HUES48 (cell line): ENCODE measurements around the gene SUMF2.
"Not testable (repeated sequence)": the region's sequence is repeated elsewhere in the genome, so short reads cannot be mapped to it uniquely, and the experiment has no call there.

ENCODE experiments used
- H3K27ac ChIP-seq: one replicate; pipeline ENCODE4 v1.7.0; 2013; ENCODE audit warnings: low read depth, low read length, inconsistent platforms
- H3K27me3 ChIP-seq: 2 replicates; pipeline ENCODE4 v1.6.1; 2013; ENCODE audit warnings: mild to moderate bottlenecking, low read length; ENCODE audit not compliant: control insufficient read depth, insufficient read depth
- H3K36me3 ChIP-seq: 2 replicates; pipeline ENCODE4 v1.6.1; 2013; ENCODE audit warnings: low read length; ENCODE audit not compliant: control insufficient read depth, insufficient read depth
- H3K4me1 ChIP-seq: 2 replicates; pipeline ENCODE4 v1.6.1; 2013; ENCODE audit warnings: mild to moderate bottlenecking, low read length; ENCODE audit not compliant: control insufficient read depth, insufficient read depth
- H3K4me3 ChIP-seq: 2 replicates; pipeline ENCODE4 v1.5.1; 2013; ENCODE audit warnings: mild to moderate bottlenecking, low read depth, low read length
- H3K9ac ChIP-seq: 2 replicates; pipeline ENCODE4 v1.6.1; 2013; ENCODE audit warnings: mild to moderate bottlenecking, low read depth, low read length, moderate library complexity
- H3K9me3 ChIP-seq: 2 replicates; pipeline ENCODE4 v1.6.1; 2013; ENCODE audit warnings: low read length; ENCODE audit not compliant: control insufficient read depth, insufficient read depth

The SUMF2 gene

GRCh38 chr7:56045758-56046157 lies 18.3 kb upstream of the SUMF2 start:
- not testable (repeated sequence) for H3K4me1 ChIP-seq, H3K9me3 ChIP-seq

GRCh38 chr7:56046721-56047445 lies 17.2 kb upstream of the SUMF2 start:
- Histone ChIP-seq H3K27ac (peak overlapping the region; percentile 7), H3K36me3 (peaks cover 10% of the 10 kb centered on the region; the same call in 1 of the 2 replicates)

More at GRCh38 chr7:56045758-56046157, 18.3 kb upstream of the SUMF2 start:
- not testable (repeated sequence) for H3K4me3 ChIP-seq, H3K27ac ChIP-seq, H3K27me3 ChIP-seq, H3K9ac ChIP-seq
- H3K36me3 ChIP-seq, result peaks cover 12% of the 10 kb centered on the region

GRCh38 chr7:56047446-56048116 lies 16.5 kb upstream of the SUMF2 start:
- H3K27me3 ChIP-seq, H3K4me1 ChIP-seq, H3K9me3 ChIP-seq, H3K9ac ChIP-seq, H3K36me3 ChIP-seq, H3K4me3 ChIP-seq: not testable (repeated sequence)
- H3K27ac ChIP-seq, result peak overlapping the region; percentile 7

More at GRCh38 chr7:56046721-56047445, 17.2 kb upstream of the SUMF2 start:
- Histone ChIP-seq H3K4me3 (no peak overlapping the region), H3K27me3 (no peaks in the 10 kb centered on the region), H3K9me3 (no peaks in the 10 kb centered on the region), H3K4me1 (0 out of 2 replicates have a peak, but pooled peaks cover 2% of the 10 kb centered on the region), H3K9ac (no peak overlapping the region)

- no peak overlapping the region for H3K4me3 ChIP-seq
- no peak overlapping the region for H3K27ac ChIP-seq
- no peaks in the 10 kb centered on the region for H3K9me3 ChIP-seq
- peaks cover 8% of the 10 kb centered on the region; the same call in 1 of the 2 replicates for H3K4me1 ChIP-seq
- H3K9ac ChIP-seq, result no peak overlapping the region
- peaks cover 10% of the 10 kb centered on the region for H3K36me3 ChIP-seq
- no peaks in the 10 kb centered on the region for H3K27me3 ChIP-seq
These were observed 15.8 kb upstream of the SUMF2 start for GRCh38 chr7:56048245-56048644.

- H3K27ac ChIP-seq, H3K27me3 ChIP-seq, H3K9ac ChIP-seq, H3K4me3 ChIP-seq, H3K9me3 ChIP-seq: not testable (repeated sequence)
- Histone ChIP-seq H3K4me1 (peaks cover 10% of the 10 kb centered on the region; the same call in 1 of the 2 replicates), H3K36me3 (peaks cover 15% of the 10 kb centered on the region)
These were observed 15.3 kb upstream of the SUMF2 start for GRCh38 chr7:56048763-56049162.

GRCh38 chr7:56051053-56051338 lies 13.1 kb upstream of the SUMF2 start:
- H3K4me3 ChIP-seq, result peak overlapping the region; percentile 90
- peak overlapping the region; percentile 99 for H3K9ac ChIP-seq
- peaks cover 10% of the 10 kb centered on the region; the same call in 1 of the 2 replicates for H3K4me1 ChIP-seq
- no peaks in the 10 kb centered on the region for H3K9me3 ChIP-seq
- H3K27ac ChIP-seq, result peak overlapping the region; percentile 93
- H3K36me3 ChIP-seq, result peaks cover 33% of the 10 kb centered on the region
- H3K27me3 ChIP-seq, result no peaks in the 10 kb centered on the region

- Histone ChIP-seq H3K4me1 (peaks cover 10% of the 10 kb centered on the region; the same call in 1 of the 2 replicates), H3K27ac (peak within 1 kb of the TSS; percentile 95), H3K36me3 (peaks cover 39% of the 10 kb centered on the region), H3K9me3 (no peaks in the 10 kb centered on the region), H3K9ac (peak within 1 kb of the TSS; percentile 99), H3K4me3 (peak within 1 kb of the TSS; percentile 90), H3K27me3 (no peaks in the 10 kb centered on the region)
These were observed 12.5 kb upstream of the SUMF2 start, which contains the start of the genes CCT6A and PSPH for GRCh38 chr7:56051339-56052191. Gene CCT6A (plus strand): TSS chr7:56051765. CDS start chr7:56051849, 84 bp downstream. Gene PSPH (minus strand): TSS chr7:56051444. CDS start chr7:56021212, 30,232 bp downstream.

GRCh38 chr7:56053379-56053778 lies 10.7 kb upstream of the SUMF2 start:
- H3K27ac ChIP-seq, result peak overlapping the region; percentile 40
- peaks cover 57% of the 10 kb centered on the region for H3K36me3 ChIP-seq
- no peaks in the 10 kb centered on the region for H3K27me3 ChIP-seq
- peak overlapping the region; percentile 99 for H3K9ac ChIP-seq
- peaks cover 10% of the 10 kb centered on the region; the same call in 1 of the 2 replicates for H3K4me1 ChIP-seq
- peak overlapping the region; percentile 90 for H3K4me3 ChIP-seq
- H3K9me3 ChIP-seq, result no peaks in the 10 kb centered on the region

GRCh38 chr7:56053993-56054392 lies 10.1 kb upstream of the SUMF2 start:
- Histone ChIP-seq H3K4me3 (0 out of 2 replicates have a peak overlapping the region, but pooled peaks have one; percentile 9), H3K9ac (no peak overlapping the region), H3K36me3 (peaks cover 63% of the 10 kb centered on the region), H3K4me1 (peaks cover 10% of the 10 kb centered on the region; the same call in 1 of the 2 replicates), H3K27me3 (no peaks in the 10 kb centered on the region), H3K9me3 (no peaks in the 10 kb centered on the region), H3K27ac (no peak overlapping the region)

- Histone ChIP-seq H3K4me3 (no peak overlapping the region), H3K27me3 (no peaks in the 10 kb centered on the region), H3K9ac (no peak overlapping the region), H3K27ac (peak overlapping the region; percentile 93), H3K36me3 (peaks cover 65% of the 10 kb centered on the region), H3K4me1 (peaks cover 6% of the 10 kb centered on the region), H3K9me3 (no peaks in the 10 kb centered on the region)
These were observed 1.7 kb upstream of the SUMF2 start for GRCh38 chr7:56062382-56062781.
